AG04449 (cell line): ENCODE data around the gene NR6A1.
A peak's percentile ranks its signal among the peaks of the same experiment; 100 is the strongest.

Source experiments
- CTCF ChIA-PET: fragments of 350-600 bp; formaldehyde crosslinking; extraction: SDS; loops from one replicate; lab custom pipeline; 2021; ENCODE audit warnings: antibody characterized with exemption; lab: Yijun Ruan, JAX
- POLR2A ChIA-PET: fragments of 400-600, 350-600 bp; formaldehyde crosslinking; extraction: SDS; loops from one replicate; lab custom pipeline; 2020; ENCODE audit warnings: antibody characterized with exemption, inconsistent platforms; lab: Yijun Ruan, JAX
- DNase-seq: peaks from one replicate; pipeline ENCODE4 v3.0.0-alpha.2; 2010; ENCODE audit warnings: low read depth, low spot score
- H3K4me3 ChIP-seq: 2 replicates; pipeline ENCODE4 v1.5.1; 2011; ENCODE audit warnings: low read depth, mild to moderate bottlenecking, control low read depth, low read length
- TF ChIP-seq, protein P1 (sequence below): IDR thresholded peaks from one replicate; pipeline ENCODE4 v1.5.1; 2011; ENCODE audit warnings: mild to moderate bottlenecking, moderate library complexity, low read length, control low read depth, inconsistent platforms; ENCODE audit not compliant: insufficient read depth; ENCODE audit errors: missing control alignments

Gene NR6A1

DNA sequence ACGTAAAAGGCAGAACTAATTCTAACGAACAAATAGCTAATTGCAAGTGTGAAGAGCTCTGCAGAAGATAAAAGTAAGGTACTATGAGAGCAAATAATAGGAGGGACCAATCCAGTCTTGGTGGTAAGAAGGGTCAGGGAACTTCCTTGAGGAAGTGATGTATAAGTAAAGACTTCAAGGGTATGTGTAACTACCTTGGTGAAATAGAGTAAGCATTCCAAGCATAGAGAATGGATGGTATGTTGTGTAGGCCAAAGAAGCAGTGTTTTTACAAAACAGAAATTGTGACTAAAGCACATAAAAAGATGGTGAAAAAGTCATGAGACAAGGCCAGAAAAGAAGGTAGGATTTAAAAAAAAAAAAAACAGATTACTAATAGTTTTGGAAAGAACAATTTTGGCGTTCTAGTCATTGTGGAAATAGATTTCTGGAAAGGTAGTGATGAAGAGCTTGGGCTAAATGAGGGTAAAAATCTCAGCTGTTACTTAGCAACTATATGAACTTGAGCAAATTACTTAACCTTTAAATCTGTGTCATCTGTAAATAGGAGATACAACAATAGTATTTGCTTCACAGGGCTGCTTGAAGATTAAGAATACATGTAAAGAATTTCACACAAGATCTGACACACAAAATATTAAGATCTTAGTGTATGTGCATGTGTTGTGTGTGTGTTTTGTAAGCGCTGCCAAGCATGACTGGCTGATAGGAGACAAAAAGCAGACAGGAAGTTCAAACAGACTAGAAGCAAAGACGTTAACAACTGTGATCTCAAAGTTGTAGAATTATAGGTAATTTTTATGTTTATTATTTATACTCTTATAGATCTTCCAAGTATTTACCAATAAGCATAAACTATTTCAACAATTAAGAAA is 73.5 kb downstream of the NR6A1 start:
- TF ChIP-seq, protein P1, sequence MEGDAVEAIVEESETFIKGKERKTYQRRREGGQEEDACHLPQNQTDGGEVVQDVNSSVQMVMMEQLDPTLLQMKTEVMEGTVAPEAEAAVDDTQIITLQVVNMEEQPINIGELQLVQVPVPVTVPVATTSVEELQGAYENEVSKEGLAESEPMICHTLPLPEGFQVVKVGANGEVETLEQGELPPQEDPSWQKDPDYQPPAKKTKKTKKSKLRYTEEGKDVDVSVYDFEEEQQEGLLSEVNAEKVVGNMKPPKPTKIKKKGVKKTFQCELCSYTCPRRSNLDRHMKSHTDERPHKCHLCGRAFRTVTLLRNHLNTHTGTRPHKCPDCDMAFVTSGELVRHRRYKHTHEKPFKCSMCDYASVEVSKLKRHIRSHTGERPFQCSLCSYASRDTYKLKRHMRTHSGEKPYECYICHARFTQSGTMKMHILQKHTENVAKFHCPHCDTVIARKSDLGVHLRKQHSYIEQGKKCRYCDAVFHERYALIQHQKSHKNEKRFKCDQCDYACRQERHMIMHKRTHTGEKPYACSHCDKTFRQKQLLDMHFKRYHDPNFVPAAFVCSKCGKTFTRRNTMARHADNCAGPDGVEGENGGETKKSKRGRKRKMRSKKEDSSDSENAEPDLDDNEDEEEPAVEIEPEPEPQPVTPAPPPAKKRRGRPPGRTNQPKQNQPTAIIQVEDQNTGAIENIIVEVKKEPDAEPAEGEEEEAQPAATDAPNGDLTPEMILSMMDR = no peak
- ChIA-PET POLR2A (interaction anchor here (0.6 to 1.0 kb wide), 2 partner anchors 38 to 428 kb away, joined by 3 to 6 read pairs; no protein-coding TSS in a partner anchor), CTCF (interaction anchor here (0.6 to 6.3 kb wide), 5 partner anchors 13 to 143 kb away, joined by 3 to 23 read pairs (median 3); no protein-coding TSS in a partner anchor)
- no peak overlapping the region for H3K4me3 ChIP-seq
- DNase-seq = peak; percentile 59

DNA sequence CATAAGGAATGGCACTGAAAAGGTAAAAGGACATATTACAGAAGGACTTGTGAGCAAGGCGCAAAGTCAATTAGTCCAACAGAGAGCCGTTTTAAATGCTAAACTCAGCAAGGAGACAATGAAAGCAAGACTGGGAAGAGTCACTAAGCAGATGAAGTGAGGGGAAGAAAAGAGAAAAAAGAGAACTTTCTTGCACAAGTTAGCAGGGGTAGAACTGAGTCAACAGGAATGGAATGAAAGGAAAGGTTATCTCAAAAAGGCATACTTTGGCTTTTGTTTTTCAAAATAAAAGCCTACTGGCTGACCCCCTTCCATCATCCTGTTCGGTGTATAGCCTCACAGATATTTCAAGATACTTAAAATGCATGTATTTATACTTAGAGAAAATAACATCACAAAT is 75.0 kb downstream of the NR6A1 start:
- CTCF ChIA-PET = no interaction called here
- POLR2A ChIA-PET = no interaction called here
- no peak for DNase-seq
- TF ChIP-seq, protein P1 = no peak
- no peak overlapping the region for H3K4me3 ChIP-seq

DNA sequence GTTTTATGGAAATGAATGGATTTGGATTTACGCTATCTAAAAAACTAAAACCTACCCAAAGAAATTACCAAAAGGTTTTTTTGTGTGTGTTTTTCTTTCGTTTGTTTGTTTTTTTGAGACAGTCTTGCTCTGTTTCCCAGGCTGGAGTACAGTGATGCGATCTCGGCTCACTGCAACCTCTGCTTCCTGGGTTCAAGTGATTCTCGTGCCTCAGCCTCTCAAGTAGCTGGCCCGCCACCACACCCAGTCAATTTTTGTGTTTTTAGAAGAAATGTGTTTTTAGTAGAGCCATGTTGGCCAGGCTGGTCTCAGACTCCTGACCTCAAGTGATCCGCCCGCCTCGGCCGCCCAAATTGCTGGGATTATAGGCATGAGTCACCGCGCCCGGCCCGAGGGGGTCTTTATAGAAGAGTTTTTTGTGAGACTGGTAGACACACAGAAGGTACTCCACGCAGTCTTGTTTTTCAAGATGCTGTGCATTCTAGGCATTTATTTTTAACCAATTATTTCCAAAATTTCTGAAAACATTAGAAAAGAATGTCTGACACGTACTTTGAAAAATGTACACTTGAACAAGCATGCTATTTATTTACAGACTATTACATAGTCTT is 75.7 kb downstream of the NR6A1 start:
- TF ChIP-seq, protein P1 = no peak
- ChIA-PET CTCF (interaction anchor here (1.4 kb wide), 1 partner anchor 78 kb away, joined by 4 read pairs; no protein-coding TSS in a partner anchor), POLR2A (interaction anchor here (1.3 kb wide), 1 partner anchor 36 kb away, joined by 3 read pairs; no protein-coding TSS in a partner anchor)
- peak; percentile 57 for DNase-seq
- no peak overlapping the region for H3K4me3 ChIP-seq

DNA sequence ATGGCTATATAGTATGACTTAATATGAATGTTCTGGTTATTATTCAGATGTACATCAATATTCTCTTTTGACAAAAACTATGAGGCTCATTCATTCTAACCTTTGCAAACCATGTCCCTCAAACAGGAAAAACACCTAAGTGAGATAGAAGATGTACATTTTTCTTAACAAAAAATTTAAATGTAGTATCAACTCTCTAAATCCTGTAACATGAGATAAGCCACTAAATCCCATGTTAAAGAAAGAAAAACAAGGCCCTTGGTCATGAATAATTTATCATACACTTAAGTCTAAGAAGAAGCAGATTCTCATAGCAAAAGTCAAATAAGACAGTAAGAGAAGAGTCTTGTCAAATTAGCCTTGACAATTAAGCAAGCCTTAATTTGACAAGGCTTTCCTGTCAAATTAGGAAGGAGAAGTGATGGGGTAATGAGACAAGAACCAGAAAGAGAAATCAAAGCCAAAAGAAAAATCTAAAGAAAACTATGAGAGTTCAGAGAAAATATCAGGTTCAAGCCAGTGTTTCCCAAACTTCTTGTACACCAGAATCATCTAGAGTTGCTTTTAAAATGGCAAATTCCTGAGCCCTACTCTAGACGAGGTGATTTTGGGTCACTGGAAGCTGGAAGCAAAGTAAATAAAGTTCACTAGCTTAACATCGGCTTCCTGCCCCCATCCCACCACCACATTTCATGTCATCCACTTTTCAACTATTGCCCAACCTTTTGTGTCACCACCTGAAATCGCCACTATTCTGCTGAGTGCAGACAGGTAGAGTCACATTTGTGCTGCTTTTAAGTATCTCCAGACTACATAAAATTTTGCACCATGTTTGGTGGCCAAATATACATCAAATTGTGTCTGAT is 76.5 kb downstream of the NR6A1 start:
- TF ChIP-seq, protein P1 = no peak
- POLR2A ChIA-PET = interaction anchor here (1.3 kb wide), 1 partner anchor 35 kb away, joined by 3 read pairs; no protein-coding TSS in a partner anchor
- DNase-seq = no peak
- CTCF ChIA-PET = interaction anchor here (1.0 to 1.4 kb wide), 2 partner anchors 13 to 77 kb away, joined by 4 read pairs; no protein-coding TSS in a partner anchor
- H3K4me3 ChIP-seq = no peak overlapping the region

DNA sequence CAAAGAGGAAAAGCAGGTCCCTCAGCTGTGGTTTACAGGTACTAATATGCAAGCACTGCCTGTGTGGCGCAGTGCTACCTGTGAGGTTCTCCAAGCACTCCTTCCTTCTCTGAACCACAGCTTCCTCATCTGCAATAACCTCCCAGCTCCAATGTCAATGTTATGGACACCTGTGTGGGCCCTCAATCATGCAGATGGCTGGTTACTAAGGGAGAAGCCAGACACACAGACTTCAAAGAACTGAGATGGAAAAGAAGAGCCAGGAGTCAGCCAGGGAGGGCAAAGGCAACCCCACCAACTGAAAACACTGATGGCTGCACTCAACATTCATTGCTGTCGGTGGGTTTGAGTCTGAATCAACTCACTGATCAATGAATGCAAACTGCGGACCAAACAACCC is 77.7 kb downstream of the NR6A1 start:
- DNase-seq = no peak
- POLR2A ChIA-PET = interaction anchor here (1.1 kb wide), 1 partner anchor 34 kb away, joined by 4 read pairs; no protein-coding TSS in a partner anchor
- CTCF ChIA-PET = interaction anchor here (0.6 to 1.3 kb wide), 6 partner anchors 11 to 1226 kb away, joined by 3 to 5 read pairs (median 4); no protein-coding TSS in a partner anchor
- TF ChIP-seq, protein P1 = no peak
- no peak overlapping the region for H3K4me3 ChIP-seq
